ENCODE data around the gene CADM4. TPM values are rescaled to one million over a fixed set of nuclear protein-coding genes. Genes with fewer than 3 reads are reported as not detected.

CADM4 gene
- total and polyA plus RNA-seq, 9 of the 15 experiments (the other 6 are each of a cell fraction or from before 2014, with no cell fraction given): 0.03 to 4.6 (median 1.3) TPM

GRCh38 chr19:43609872-43610271 is 29.8 kb downstream of the CADM4 start (continued):
- 0 out of 2 replicates have a peak, but pooled peaks have one; percentile 10 for TF ChIP-seq SMARCE1 (IDR thresholded peaks at IDR 0.05)
- TF ChIP-seq CEBPZ (IDR thresholded peaks at IDR 0.05; ENCODE audit: borderline replicate concordance, low read depth, low read length): no peak
- TF ChIP-seq SUPT5H (IDR thresholded peaks at IDR 0.05): no peak
- no peak for TF ChIP-seq JUND (IDR thresholded peaks at IDR 0.05; ENCODE audit: borderline replicate concordance, low read depth, low read length)
- 0 out of 3 replicates have a peak, but pooled peaks have one; percentile 10 for TF ChIP-seq JUND (tag; IDR thresholded peaks at IDR 0.05; ENCODE audit: borderline replicate concordance, low read depth, low read length)
- TF ChIP-seq CEBPB (tag; IDR thresholded peaks at IDR 0.05): no peak
- no peak for TF ChIP-seq RBM14 (IDR thresholded peaks at IDR 0.05; ENCODE audit: borderline replicate concordance, insufficient read depth, low read depth, low read length)
- TF ChIP-seq ZNF785 (CRISPR knock-in tag; IDR thresholded peaks at IDR 0.05): no peak
- TF ChIP-seq SP1 (CRISPR knock-in tag; IDR thresholded peaks at IDR 0.05): no peak
- TF ChIP-seq DPF2 (IDR thresholded peaks at IDR 0.05): peak; percentile 37; the same call in 1 of the 2 replicates
- TF ChIP-seq, protein P1, sequence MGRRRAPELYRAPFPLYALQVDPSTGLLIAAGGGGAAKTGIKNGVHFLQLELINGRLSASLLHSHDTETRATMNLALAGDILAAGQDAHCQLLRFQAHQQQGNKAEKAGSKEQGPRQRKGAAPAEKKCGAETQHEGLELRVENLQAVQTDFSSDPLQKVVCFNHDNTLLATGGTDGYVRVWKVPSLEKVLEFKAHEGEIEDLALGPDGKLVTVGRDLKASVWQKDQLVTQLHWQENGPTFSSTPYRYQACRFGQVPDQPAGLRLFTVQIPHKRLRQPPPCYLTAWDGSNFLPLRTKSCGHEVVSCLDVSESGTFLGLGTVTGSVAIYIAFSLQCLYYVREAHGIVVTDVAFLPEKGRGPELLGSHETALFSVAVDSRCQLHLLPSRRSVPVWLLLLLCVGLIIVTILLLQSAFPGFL (CRISPR knock-in tag; IDR thresholded peaks at IDR 0.05): no peak
- no peak for TF ChIP-seq ZFX (CRISPR knock-in tag; IDR thresholded peaks at IDR 0.05)
- TF ChIP-seq YBX1 (IDR thresholded peaks at IDR 0.05): no peak
- peak; percentile 52; the same call in 1 of the 2 replicates for TF ChIP-seq NFRKB (IDR thresholded peaks at IDR 0.05; ENCODE audit: low read depth)
- TF ChIP-seq ZNF140 (CRISPR knock-in tag; IDR thresholded peaks at IDR 0.05): no peak
- TF ChIP-seq ZNF583 (CRISPR knock-in tag; IDR thresholded peaks at IDR 0.05): no peak
- no peak for TF ChIP-seq PTTG1 (tag; IDR thresholded peaks at IDR 0.05; ENCODE audit: low read depth)
- TF ChIP-seq ESRRA (IDR thresholded peaks at IDR 0.05; ENCODE audit: borderline replicate concordance, low read depth): no peak
- TF ChIP-seq PHB2 (IDR thresholded peaks at IDR 0.05; ENCODE audit: low read depth): no peak
